Neuronal stem cell (in vitro differentiated cells): ENCODE data around the gene INSM1.

Experiments used
- DNase-seq: peaks from one replicate; pipeline ENCODE4 v3.0.0-alpha.2; 2013; ENCODE audit warnings: low spot score
- H2AFZ ChIP-seq: one replicate; pipeline ENCODE4 v1.6.1; 2013; ENCODE audit warnings: mild to moderate bottlenecking, low read length, inconsistent platforms
- H2AK5ac ChIP-seq: 2 replicates; pipeline ENCODE4 v1.6.1; 2013; ENCODE audit warnings: low read depth, mild to moderate bottlenecking, inconsistent platforms, low read length, moderate library complexity, mixed read lengths
- H2BK120ac ChIP-seq: 2 replicates; pipeline ENCODE4 v1.6.1; 2013; ENCODE audit warnings: low read depth, mild to moderate bottlenecking, inconsistent platforms, low read length, moderate library complexity, mixed read lengths
- H2BK12ac ChIP-seq: one replicate; pipeline ENCODE4 v1.6.1; 2013; ENCODE audit warnings: low read length, inconsistent platforms
- H2BK15ac ChIP-seq: 2 replicates; pipeline ENCODE4 v1.6.1; 2013; ENCODE audit warnings: mild to moderate bottlenecking, low read length, inconsistent platforms, mixed read lengths
- H2BK5ac ChIP-seq: one replicate; pipeline ENCODE4 v1.6.1; 2013; ENCODE audit warnings: inconsistent platforms, mild to moderate bottlenecking, low read length, moderate library complexity
- H3K14ac ChIP-seq: one replicate; pipeline ENCODE4 v1.6.1; 2013; ENCODE audit warnings: low read length, inconsistent platforms
- H3K18ac ChIP-seq: 2 replicates; pipeline ENCODE4 v1.6.1; 2013; ENCODE audit warnings: low read length, inconsistent platforms
- H3K23ac ChIP-seq: 2 replicates; pipeline ENCODE4 v1.6.1; 2013; ENCODE audit warnings: low read depth, mild to moderate bottlenecking, mixed read lengths, low read length, inconsistent platforms; ENCODE audit not compliant: poor library complexity
- H3K27ac ChIP-seq: replicated peaks from 3 replicates; pipeline ENCODE4 v1.5.1; 2013; ENCODE audit warnings: low read length, inconsistent platforms
- H3K27me3 ChIP-seq, 3 experiments: 2 replicates each; pipeline ENCODE4 v1.6.1; 2013; ENCODE audit warnings: low read length in 3 of 3, mild to moderate bottlenecking in 2 of 3, inconsistent platforms in 1 of 3, low read depth in 1 of 3, mixed read lengths in 1 of 3, moderate library complexity in 1 of 3; ENCODE audit not compliant: control insufficient read depth in 3 of 3, insufficient read depth in 3 of 3
- H3K36me3 ChIP-seq, 2 donors: replicated peaks in 1 of 2; 2 replicates each; pipeline ENCODE4 v1.6.1; 2013; ENCODE audit warnings: low read length in 2 of 2; ENCODE audit not compliant: control insufficient read depth in 2 of 2, insufficient read depth in 2 of 2
- H3K4ac ChIP-seq: 2 replicates; pipeline ENCODE4 v1.6.1; 2013; ENCODE audit warnings: inconsistent platforms, mild to moderate bottlenecking, low read length, moderate library complexity
- H3K4me1 ChIP-seq, 2 donors: 1 replicate in 1 of 2; 2 replicates in 1 of 2; pipeline ENCODE4 v1.6.1; 2013; ENCODE audit warnings: low read length in 2 of 2, low read depth in 1 of 2; ENCODE audit not compliant: control insufficient read depth in 2 of 2, insufficient read depth in 1 of 2
- H3K4me2 ChIP-seq: one replicate; pipeline ENCODE4 v1.6.1; 2013; ENCODE audit warnings: mild to moderate bottlenecking, low read length, inconsistent platforms; ENCODE audit not compliant: insufficient read depth, poor library complexity, severe bottlenecking
- H3K4me3 ChIP-seq, 2 donors: 2 replicates each; pipeline ENCODE4 v1.5.1; 2013; ENCODE audit warnings: low read length in 2 of 2, mild to moderate bottlenecking in 2 of 2, inconsistent platforms in 1 of 2, moderate library complexity in 1 of 2
- H3K79me1 ChIP-seq: one replicate; pipeline ENCODE4 v1.6.1; 2013; ENCODE audit warnings: low read depth, mild to moderate bottlenecking, inconsistent platforms, low read length, moderate library complexity
- H3K9ac ChIP-seq: one replicate; pipeline ENCODE4 v1.6.1; 2013; ENCODE audit warnings: mild to moderate bottlenecking, low read depth, low read length, inconsistent platforms; ENCODE audit not compliant: poor library complexity
- H3K9me3 ChIP-seq, 2 donors: replicated peaks in 1 of 2; 2 replicates each; pipeline versions ENCODE3 to v1.6.1; 2013; ENCODE audit warnings: low read length in 2 of 2, mild to moderate bottlenecking in 2 of 2, inconsistent platforms in 1 of 2, low read depth in 1 of 2, mixed read lengths in 1 of 2, moderate library complexity in 1 of 2; ENCODE audit not compliant: control insufficient read depth in 2 of 2, insufficient read depth in 1 of 2
- H4K8ac ChIP-seq: one replicate; pipeline ENCODE4 v1.6.1; 2013; ENCODE audit warnings: low read depth, mild to moderate bottlenecking, inconsistent platforms, low read length, moderate library complexity
- H4K91ac ChIP-seq: one replicate; pipeline ENCODE4 v1.6.1; 2013; ENCODE audit warnings: low read length, low read depth, mild to moderate bottlenecking, inconsistent platforms; ENCODE audit not compliant: poor library complexity
- WGBS, 2 donors: extraction: QIAGEN DNeasy Blood & Tissue Kit; methylation state at CpG; one replicate each; pipeline ENCODE4 v1.1.7; 2013; ENCODE audit warnings: missing lambda C conversion rate in 2 of 2, mixed read lengths in 1 of 2; ENCODE audit not compliant: insufficient read length in 2 of 2, insufficient replicate concordance in 1 of 2; ENCODE audit errors: extremely low coverage in 2 of 2; 5-methylcytosine and 5-hydroxymethylcytosine counted together

INSM1 gene

GRCh38 chr20:20338133-20338730, 29.7 kb upstream of the INSM1 start:
- Histone ChIP-seq H3K4ac (no peak overlapping the region), H3K27ac (no peak overlapping the region), H3K9ac (no peak overlapping the region), H2BK15ac (no peak overlapping the region), H3K36me3 (no peaks in the 10 kb centered on the region), H4K91ac (no peak overlapping the region), H3K23ac (no peak overlapping the region), H3K4me1 (no peaks in the 10 kb centered on the region), H2AK5ac (no peak overlapping the region), H2BK5ac (no peak overlapping the region), H3K14ac (no peak overlapping the region), H3K79me1 (no peaks in the 10 kb centered on the region), H2AFZ (no peak overlapping the region), H3K27me3 (peaks cover 0 to 12% (median 0%) of the 10 kb centered on the region in 3 experiments), H3K9me3 (no peaks in the 10 kb centered on the region), H3K4me2 (no peak overlapping the region), H2BK12ac (no peak overlapping the region), H3K4me3 (no peak overlapping the region), H2BK120ac (no peak overlapping the region), H4K8ac (no peak overlapping the region), H3K18ac (no peak overlapping the region)
- DNase-seq, result no peak
- WGBS, 2 donors, result no CpG with 5 or more reads among the region's 14 CpGs

DNA sequence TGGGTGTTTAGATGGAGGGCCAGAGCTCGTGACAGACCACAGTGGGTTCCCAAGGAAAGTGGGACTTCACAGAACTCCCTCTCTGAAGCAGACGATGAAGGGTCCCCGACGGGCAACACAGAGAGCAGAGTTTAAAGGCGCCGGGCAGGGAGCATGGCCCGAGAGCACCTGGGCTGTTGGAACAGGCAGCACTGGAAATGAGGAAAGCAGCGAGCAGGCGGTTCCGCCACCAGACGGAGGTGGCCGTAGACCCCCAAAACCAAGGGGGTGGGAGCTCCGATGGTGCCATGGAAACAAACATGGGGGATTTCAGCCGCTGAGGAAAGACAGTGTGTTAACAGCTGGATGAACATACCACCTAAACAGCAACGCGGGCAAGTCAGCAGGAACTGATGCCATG, 27.5 kb upstream of the INSM1 start:
- no CpG with 5 or more reads among the region's 16 CpGs for WGBS, 2 donors
- no peak overlapping the region for H3K23ac ChIP-seq

GRCh38 chr20:20341371-20341770, 26.5 kb upstream of the INSM1 start:
- H2AFZ ChIP-seq, result no peak overlapping the region
- H3K18ac ChIP-seq, result no peak overlapping the region
- H3K4ac ChIP-seq, result no peak overlapping the region
- H2BK15ac ChIP-seq, result no peak overlapping the region
- no peaks in the 10 kb centered on the region for H3K4me1 ChIP-seq
- H4K8ac ChIP-seq, result no peak overlapping the region
- no peak overlapping the region for H2BK120ac ChIP-seq
- H3K9me3 ChIP-seq, result no peaks in the 10 kb centered on the region
- no peak overlapping the region for H3K9ac ChIP-seq
- no peak overlapping the region for H3K4me2 ChIP-seq
- no peak overlapping the region for H3K4me3 ChIP-seq
- H2AK5ac ChIP-seq, result no peak overlapping the region
- H3K23ac ChIP-seq, result no peak overlapping the region
- no peak overlapping the region for H3K27ac ChIP-seq
- H2BK12ac ChIP-seq, result no peak overlapping the region
- no peaks in the 10 kb centered on the region for H3K79me1 ChIP-seq
- no CpG with 5 or more reads among the region's 4 CpGs for WGBS, 2 donors
- peaks cover 0 to 12% (median 0%) of the 10 kb centered on the region in 3 experiments for H3K27me3 ChIP-seq
- no peak overlapping the region for H4K91ac ChIP-seq
- DNase-seq, result no peak
- no peak overlapping the region for H3K14ac ChIP-seq
- no peak overlapping the region for H2BK5ac ChIP-seq
- no peaks in the 10 kb centered on the region for H3K36me3 ChIP-seq

More for the DNA sequence above, 27.5 kb upstream of the INSM1 start:
- no peaks in the 10 kb centered on the region for H3K9me3 ChIP-seq
- H2BK12ac ChIP-seq, result no peak overlapping the region
- peaks cover 0 to 12% (median 0%) of the 10 kb centered on the region in 3 experiments for H3K27me3 ChIP-seq
- H2BK120ac ChIP-seq, result no peak overlapping the region
- no peak overlapping the region for H3K18ac ChIP-seq
- H2AFZ ChIP-seq, result no peak overlapping the region
- no peaks in the 10 kb centered on the region for H3K36me3 ChIP-seq
- no peak overlapping the region for H2AK5ac ChIP-seq
- no peak overlapping the region for H4K91ac ChIP-seq
- H2BK5ac ChIP-seq, result no peak overlapping the region
- no peak overlapping the region for H2BK15ac ChIP-seq
- H3K79me1 ChIP-seq, result no peaks in the 10 kb centered on the region
- H3K27ac ChIP-seq, result no peak overlapping the region
- H4K8ac ChIP-seq, result no peak overlapping the region
- DNase-seq, result no peak
- H3K4me1 ChIP-seq, result no peaks in the 10 kb centered on the region
- no peak overlapping the region for H3K4me3 ChIP-seq
- H3K9ac ChIP-seq, result no peak overlapping the region
- H3K14ac ChIP-seq, result peak overlapping the region; percentile 75
- no peak overlapping the region for H3K4me2 ChIP-seq
- H3K4ac ChIP-seq, result peak overlapping the region; percentile 20

DNA sequence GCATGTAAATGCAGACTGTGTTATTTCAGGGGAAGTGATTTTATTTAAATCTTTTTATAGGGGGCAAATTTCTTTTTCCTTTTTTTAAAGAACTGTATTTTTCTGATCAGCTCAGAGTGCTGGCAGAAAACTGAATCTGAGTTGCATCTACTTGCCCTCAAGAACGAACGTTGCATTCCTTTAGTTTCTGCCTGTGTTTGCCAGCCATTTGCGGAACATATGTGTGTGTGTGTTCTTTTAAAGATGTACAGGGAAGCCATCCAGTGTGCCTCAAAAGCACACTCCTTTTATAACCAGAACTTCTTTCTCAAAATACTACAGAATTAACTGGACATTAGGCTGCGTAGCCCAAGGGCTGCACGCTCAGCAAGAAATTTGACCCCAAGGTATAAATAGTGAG, 25.8 kb upstream of the INSM1 start:
- Histone ChIP-seq H3K4me3 (no peak overlapping the region), H3K14ac (no peak overlapping the region), H3K9ac (no peak overlapping the region), H2BK120ac (no peak overlapping the region), H3K18ac (no peak overlapping the region), H3K27me3 (peaks cover 0 to 12% (median 0%) of the 10 kb centered on the region in 3 experiments), H2BK15ac (no peak overlapping the region), H3K4me2 (no peak overlapping the region), H3K9me3 (no peaks in the 10 kb centered on the region), H2BK5ac (no peak overlapping the region), H2BK12ac (no peak overlapping the region), H2AK5ac (no peak overlapping the region), H3K36me3 (no peaks in the 10 kb centered on the region), H3K27ac (no peak overlapping the region), H3K23ac (no peak overlapping the region), H3K4ac (no peak overlapping the region), H4K91ac (no peak overlapping the region), H2AFZ (no peak overlapping the region), H3K79me1 (no peaks in the 10 kb centered on the region), H3K4me1 (no peaks in the 10 kb centered on the region), H4K8ac (no peak overlapping the region)
- no peak for DNase-seq
- WGBS, 2 donors, result no CpG with 5 or more reads among the region's 5 CpGs
